ENCODE data around the gene PIGS. TPM values are rescaled to one million over a fixed set of nuclear protein-coding genes. Genes with fewer than 3 reads are reported as not detected.

The PIGS gene
- total RNA-seq, 1 donor from 2014 or later: 65.0 TPM

- no peaks in the 10 kb centered on the region for H3K9me3 Mint-ChIP-seq (ENCODE audit: low read depth)
- DNase-seq (ENCODE audit: low spot score, unreplicated experiment): no peak
- no peaks in the 10 kb centered on the region for H3K27me3 Mint-ChIP-seq
- no peak for TF ChIP-seq CTCF (IDR thresholded peaks at IDR 0.05; ENCODE audit: unreplicated experiment)
- peaks cover 1% of the 10 kb centered on the region for H3K36me3 Mint-ChIP-seq (ENCODE audit: insufficient read depth)
- H3K27ac Mint-ChIP-seq: no peak overlapping the region
- no peak overlapping the region for H3K4me3 Mint-ChIP-seq (ENCODE audit: low read depth)
- peaks cover 2% of the 10 kb centered on the region for H3K4me1 Mint-ChIP-seq (ENCODE audit: low read depth)
These were observed 25.4 kb downstream of the PIGS start for GRCh38 chr17:28545787-28546415.

GRCh38 chr17:28545141-28545503 is 26.2 kb downstream of the PIGS start:
- Mint-ChIP-seq H3K27ac (no peak overlapping the region), H3K27me3 (no peaks in the 10 kb centered on the region), H3K9me3 (ENCODE audit: low read depth) (no peaks in the 10 kb centered on the region), H3K36me3 (ENCODE audit: insufficient read depth) (peaks cover 1% of the 10 kb centered on the region), H3K4me1 (ENCODE audit: low read depth) (peaks cover 2% of the 10 kb centered on the region), H3K4me3 (ENCODE audit: low read depth) (no peak overlapping the region)
- no peak for DNase-seq (ENCODE audit: low spot score, unreplicated experiment)
- TF ChIP-seq CTCF (IDR thresholded peaks at IDR 0.05; ENCODE audit: unreplicated experiment): no peak

GRCh38 chr17:28544402-28545140 is 26.8 kb downstream of the PIGS start:
- no peak for TF ChIP-seq CTCF (IDR thresholded peaks at IDR 0.05; ENCODE audit: unreplicated experiment)
- H3K9me3 Mint-ChIP-seq (ENCODE audit: low read depth): no peaks in the 10 kb centered on the region
- H3K36me3 Mint-ChIP-seq (ENCODE audit: insufficient read depth): peaks cover 1% of the 10 kb centered on the region
- H3K27me3 Mint-ChIP-seq: no peaks in the 10 kb centered on the region
- DNase-seq (ENCODE audit: low spot score, unreplicated experiment): no peak
- H3K4me3 Mint-ChIP-seq (ENCODE audit: low read depth): no peak overlapping the region
- H3K27ac Mint-ChIP-seq: peak overlapping the region; percentile 54
- H3K4me1 Mint-ChIP-seq (ENCODE audit: low read depth): peaks cover 2% of the 10 kb centered on the region

GRCh38 chr17:28541439-28541838 is 29.9 kb downstream of the PIGS start:
- Mint-ChIP-seq H3K36me3 (ENCODE audit: insufficient read depth) (no peaks in the 10 kb centered on the region), H3K4me1 (ENCODE audit: low read depth) (no peaks in the 10 kb centered on the region), H3K27me3 (peaks cover 10% of the 10 kb centered on the region), H3K9me3 (ENCODE audit: low read depth) (no peaks in the 10 kb centered on the region), H3K4me3 (ENCODE audit: low read depth) (no peak overlapping the region), H3K27ac (no peak overlapping the region)
- no peak for TF ChIP-seq CTCF (IDR thresholded peaks at IDR 0.05; ENCODE audit: unreplicated experiment)
- no peak for DNase-seq (ENCODE audit: low spot score, unreplicated experiment)

- Mint-ChIP-seq H3K27me3 (peaks cover 10% of the 10 kb centered on the region), H3K27ac (no peak overlapping the region), H3K9me3 (ENCODE audit: low read depth) (no peaks in the 10 kb centered on the region), H3K4me3 (ENCODE audit: low read depth) (no peak overlapping the region), H3K36me3 (ENCODE audit: insufficient read depth) (no peaks in the 10 kb centered on the region), H3K4me1 (ENCODE audit: low read depth) (no peaks in the 10 kb centered on the region)
- no peak for DNase-seq (ENCODE audit: low spot score, unreplicated experiment)
- no peak for TF ChIP-seq CTCF (IDR thresholded peaks at IDR 0.05; ENCODE audit: unreplicated experiment)
These were observed 31.1 kb downstream of the PIGS start for GRCh38 chr17:28540231-28540630.
